Trophoblast cell (in vitro differentiated cells and primary cell): ENCODE data around the gene ZNF92.

Experiments used
- DNase-seq, 2 donors: peaks; one replicate each; pipeline ENCODE4 v3.0.0-alpha.2; 2016
- H2AFZ ChIP-seq: 2 replicates; pipeline ENCODE4 v1.6.1; 2013; ENCODE audit warnings: low read length, moderate library complexity, mild to moderate bottlenecking; ENCODE audit not compliant: insufficient read depth, poor library complexity
- H2AK5ac ChIP-seq: 2 replicates; pipeline ENCODE4 v1.6.1; 2013; ENCODE audit warnings: mild to moderate bottlenecking, low read length
- H2BK120ac ChIP-seq: 2 replicates; pipeline ENCODE4 v1.6.1; 2013; ENCODE audit warnings: low read length, mild to moderate bottlenecking, moderate library complexity; ENCODE audit not compliant: insufficient read depth, poor library complexity
- H2BK12ac ChIP-seq: 2 replicates; pipeline ENCODE4 v1.6.1; 2013; ENCODE audit warnings: mild to moderate bottlenecking, low read length, moderate library complexity
- H2BK5ac ChIP-seq: 2 replicates; pipeline ENCODE4 v1.6.1; 2013; ENCODE audit warnings: low read length, low read depth, moderate library complexity, mild to moderate bottlenecking; ENCODE audit not compliant: poor library complexity
- H3K14ac ChIP-seq: 2 replicates; pipeline ENCODE4 v1.6.1; 2013; ENCODE audit warnings: mild to moderate bottlenecking, low read length
- H3K18ac ChIP-seq: 2 replicates; pipeline ENCODE4 v1.6.1; 2013; ENCODE audit warnings: mild to moderate bottlenecking, low read length
- H3K23ac ChIP-seq: 2 replicates; pipeline ENCODE4 v1.6.1; 2013; ENCODE audit warnings: low read length
- H3K27ac ChIP-seq: 2 replicates; pipeline ENCODE4 v1.5.1; 2013; ENCODE audit warnings: low read depth, mild to moderate bottlenecking, inconsistent platforms, low read length, moderate library complexity
- H3K27me3 ChIP-seq: 2 replicates; pipeline ENCODE4 v1.6.1; 2013; ENCODE audit warnings: inconsistent platforms, mild to moderate bottlenecking, low read length, moderate library complexity; ENCODE audit not compliant: insufficient read depth
- H3K36me3 ChIP-seq, 2 experiments: 1 replicate in 1 of 2; 2 replicates in 1 of 2; pipeline ENCODE4 v1.6.1; 2013; ENCODE audit warnings: low read length in 2 of 2, mild to moderate bottlenecking in 2 of 2, moderate library complexity in 1 of 2; ENCODE audit not compliant: insufficient read depth in 2 of 2, control insufficient read depth in 1 of 2
- H3K4ac ChIP-seq: 2 replicates; pipeline ENCODE4 v1.6.1; 2013; ENCODE audit warnings: low read depth, mild to moderate bottlenecking, low read length, moderate library complexity
- H3K4me1 ChIP-seq, 2 experiments: 1 replicate in 1 of 2; 2 replicates in 1 of 2; pipeline ENCODE4 v1.6.1; 2013; ENCODE audit warnings: low read length in 2 of 2, mild to moderate bottlenecking in 2 of 2, moderate library complexity in 1 of 2; ENCODE audit not compliant: insufficient read depth in 2 of 2, control insufficient read depth in 1 of 2
- H3K4me2 ChIP-seq: 2 replicates; pipeline ENCODE4 v1.6.1; 2013; ENCODE audit warnings: inconsistent platforms, mild to moderate bottlenecking, low read length, moderate library complexity
- H3K4me3 ChIP-seq: 2 replicates; pipeline ENCODE4 v1.5.1; 2013; ENCODE audit warnings: mild to moderate bottlenecking, low read depth, low read length, inconsistent platforms
- H3K79me1 ChIP-seq: one replicate; pipeline ENCODE4 v1.6.1; 2013; ENCODE audit warnings: low read length
- H3K79me2 ChIP-seq: 2 replicates; pipeline ENCODE4 v1.6.1; 2013; ENCODE audit warnings: low read length, mild to moderate bottlenecking; ENCODE audit not compliant: control insufficient read depth, insufficient read depth, poor library complexity
- H3K9ac ChIP-seq: 2 replicates; pipeline ENCODE4 v1.6.1; 2013; ENCODE audit warnings: mild to moderate bottlenecking, low read length
- H3K9me3 ChIP-seq: 2 replicates; pipeline ENCODE4 v1.6.1; 2013; ENCODE audit warnings: low read depth, mild to moderate bottlenecking, control low read depth, inconsistent platforms, low read length; ENCODE audit not compliant: insufficient read depth
- H4K12ac ChIP-seq: 2 replicates; pipeline ENCODE4 v1.6.1; 2013; ENCODE audit warnings: low read depth, mild to moderate bottlenecking, low read length, moderate library complexity
- H4K8ac ChIP-seq: 2 replicates; pipeline ENCODE4 v1.6.1; 2013; ENCODE audit warnings: low read depth, mild to moderate bottlenecking, low read length, moderate library complexity
- H4K91ac ChIP-seq: one replicate; pipeline ENCODE4 v1.6.1; 2013; ENCODE audit warnings: low read depth, mild to moderate bottlenecking, low read length, moderate library complexity
- WGBS: extraction: QIAGEN DNeasy Blood & Tissue Kit; methylation state at CpG from one replicate; pipeline ENCODE4 v1.1.7; 2013; ENCODE audit warnings: missing lambda C conversion rate; ENCODE audit not compliant: insufficient read length, insufficient coverage; ENCODE audit errors: extremely low coverage; 5-methylcytosine and 5-hydroxymethylcytosine counted together

The ZNF92 gene

GRCh38 chr7:65448816-65449504, 75.3 kb downstream of the ZNF92 start:
- no peak overlapping the region for H2BK12ac ChIP-seq
- H2BK5ac ChIP-seq: no peak overlapping the region
- H2BK120ac ChIP-seq: no peak overlapping the region
- no peak overlapping the region for H3K9ac ChIP-seq
- no peak overlapping the region for H3K4me3 ChIP-seq
- no peak overlapping the region for H4K91ac ChIP-seq
- H4K12ac ChIP-seq: no peak overlapping the region
- H2AK5ac ChIP-seq: no peak overlapping the region
- H3K27me3 ChIP-seq: no peaks in the 10 kb centered on the region
- DNase-seq: no peak
- H3K23ac ChIP-seq: no peak overlapping the region
- H3K9me3 ChIP-seq: no peaks in the 10 kb centered on the region
- H3K79me2 ChIP-seq: no peaks in the 10 kb centered on the region
- H4K8ac ChIP-seq: no peak overlapping the region
- no peaks in the 10 kb centered on the region for H3K79me1 ChIP-seq
- no peaks in the 10 kb centered on the region for H3K36me3 ChIP-seq
- H3K4me2 ChIP-seq: no peak overlapping the region
- H2AFZ ChIP-seq: no peak overlapping the region
- no peak overlapping the region for H3K4ac ChIP-seq
- H3K27ac ChIP-seq: no peak overlapping the region
- H3K4me1 ChIP-seq: peaks cover 0 to 4% of the 10 kb centered on the region in 2 experiments
- H3K14ac ChIP-seq: no peak overlapping the region
- no peak overlapping the region for H3K18ac ChIP-seq

DNA sequence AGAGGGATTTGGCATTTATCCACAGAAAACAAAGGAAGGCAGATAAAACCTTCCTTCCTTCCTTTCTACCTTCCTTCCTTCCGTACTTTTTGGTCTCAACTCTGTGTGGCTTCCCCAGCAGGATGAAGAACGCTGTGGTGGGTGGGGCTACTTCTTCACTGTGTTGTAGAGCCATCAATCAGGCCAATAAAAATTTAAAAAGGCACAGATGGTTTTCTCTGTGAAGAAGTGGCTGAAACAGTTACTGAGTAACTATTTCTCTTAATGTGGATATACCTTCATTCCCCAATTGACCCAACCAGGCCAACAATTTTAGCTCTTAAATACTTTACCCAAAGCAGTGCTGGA, 75.8 kb downstream of the ZNF92 start:
- Histone ChIP-seq H3K9ac (no peak overlapping the region), H3K79me2 (no peaks in the 10 kb centered on the region), H3K27ac (no peak overlapping the region), H3K4me1 (peaks cover 0 to 4% of the 10 kb centered on the region in 2 experiments), H3K4me2 (no peak overlapping the region), H3K27me3 (no peaks in the 10 kb centered on the region), H2AK5ac (no peak overlapping the region), H3K9me3 (no peaks in the 10 kb centered on the region), H3K4me3 (no peak overlapping the region), H4K91ac (no peak overlapping the region), H3K18ac (no peak overlapping the region), H3K36me3 (no peaks in the 10 kb centered on the region), H3K14ac (no peak overlapping the region), H2BK5ac (no peak overlapping the region), H2BK120ac (no peak overlapping the region), H4K8ac (no peak overlapping the region), H2BK12ac (no peak overlapping the region), H4K12ac (no peak overlapping the region), H3K4ac (no peak overlapping the region), H3K23ac (no peak overlapping the region), H2AFZ (no peak overlapping the region), H3K79me1 (no peaks in the 10 kb centered on the region)
- DNase-seq: no peak
- no CpG with 5 or more reads among the region's 2 CpGs for WGBS
